HG03565 (cell line): ENCODE measurements around the gene TMEM132A.
"Not testable (repeated sequence)": the region's sequence is repeated elsewhere in the genome, so short reads cannot be mapped to it uniquely, and the experiment has no call there.

Experiments
- ATAC-seq: cut with Tn5 transposase; IDR thresholded peaks from one replicate; pipeline ENCODE4 v1.9.1; 2021; ENCODE audit warnings: mild to moderate bottlenecking, moderate library complexity; ENCODE audit not compliant: unreplicated experiment

Gene TMEM132A

DNA sequence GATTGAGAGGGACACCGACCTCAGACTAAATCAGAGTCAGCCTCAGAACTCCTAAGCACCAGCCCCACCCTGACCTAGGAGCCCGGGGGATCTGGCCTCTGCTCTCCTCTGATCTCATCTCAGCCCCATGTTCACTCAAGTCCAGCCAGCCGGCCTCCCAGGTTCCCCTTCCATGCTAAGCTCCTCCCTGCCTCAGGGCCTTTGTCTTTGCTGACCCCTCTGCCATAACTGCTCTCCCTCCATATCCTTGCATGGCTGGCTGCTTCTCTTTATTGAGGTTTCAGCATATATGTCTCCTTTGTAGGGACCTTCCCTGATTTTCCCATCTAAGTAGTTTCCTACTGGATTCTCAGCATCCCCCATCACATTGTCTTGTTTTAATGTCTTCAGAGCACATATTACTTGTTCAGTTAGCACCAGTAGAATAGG, 28.5 kb downstream of the TMEM132A start:
- ATAC-seq: no peak

DNA sequence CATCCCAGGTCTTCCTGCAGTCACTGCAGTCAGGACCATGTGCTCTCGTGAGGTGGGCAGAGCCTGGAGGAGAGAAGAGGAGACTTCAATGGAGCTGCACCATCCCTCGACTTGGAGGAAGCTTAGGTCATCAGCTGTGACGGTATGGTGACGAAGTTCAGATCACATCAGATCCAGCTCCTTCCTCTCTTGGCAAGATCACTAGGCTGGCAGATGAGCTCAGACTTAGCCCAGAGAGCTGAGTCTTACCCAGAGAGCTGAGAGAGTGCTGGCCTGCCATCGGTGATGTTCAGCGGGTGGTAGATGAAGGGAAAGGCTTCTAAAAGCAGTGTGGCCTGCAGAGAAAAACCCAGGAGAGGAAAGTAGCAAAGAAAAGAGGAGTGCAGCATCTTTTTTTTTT, 29.5 kb downstream of the TMEM132A start:
- no peak for ATAC-seq

DNA sequence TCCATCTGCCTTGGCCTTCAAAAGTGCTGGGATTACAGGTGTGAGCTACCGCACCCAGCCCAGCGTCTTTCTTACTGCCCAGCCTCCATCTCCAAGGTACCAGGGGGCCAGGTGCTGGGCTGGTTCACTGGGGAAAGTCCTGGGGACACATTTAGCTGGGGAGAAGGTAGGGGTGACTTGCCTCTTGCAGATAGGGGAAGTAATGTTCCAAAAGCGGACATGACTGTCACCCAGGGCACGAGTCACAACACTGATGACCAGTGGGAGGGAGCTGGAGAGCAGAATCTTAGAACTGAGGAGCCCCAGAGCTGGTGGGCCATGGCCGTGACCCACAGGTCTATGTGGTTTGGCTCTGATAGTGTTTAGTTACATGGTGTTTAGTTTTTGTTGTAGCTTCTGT, 30.2 kb downstream of the TMEM132A start:
- no peak for ATAC-seq

GRCh38 chr11:60955571-60955970, 31.3 kb downstream of the TMEM132A start:
- ATAC-seq: no peak

GRCh38 chr11:60957188-60957587, 32.9 kb downstream of the TMEM132A start:
- no peak for ATAC-seq

GRCh38 chr11:60959431-60959830, 35.2 kb downstream of the TMEM132A start:
- no peak for ATAC-seq

- no peak for ATAC-seq
Measured at GRCh38 chr11:60960405-60960804, 36.1 kb downstream of the TMEM132A start.

DNA sequence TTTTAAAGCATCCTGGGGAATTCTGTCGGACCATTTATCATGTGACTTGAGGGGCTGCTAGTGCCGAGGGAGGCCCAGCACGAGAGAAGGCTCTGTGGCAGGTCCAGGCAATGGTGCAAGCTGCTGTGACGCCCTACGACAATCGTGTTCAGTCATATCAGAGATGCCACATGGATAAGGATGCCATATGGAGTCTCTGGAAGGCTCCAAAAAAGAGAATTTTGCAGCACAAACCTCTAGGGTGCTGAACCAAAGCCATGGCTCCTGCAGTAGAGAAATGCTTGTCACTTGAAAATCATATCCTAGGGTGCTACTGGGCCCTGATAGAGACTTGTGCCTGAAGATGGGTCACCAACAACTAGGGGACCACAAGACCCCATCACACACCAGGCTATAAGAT, 40.5 kb downstream of the TMEM132A start:
- no peak for ATAC-seq

DNA sequence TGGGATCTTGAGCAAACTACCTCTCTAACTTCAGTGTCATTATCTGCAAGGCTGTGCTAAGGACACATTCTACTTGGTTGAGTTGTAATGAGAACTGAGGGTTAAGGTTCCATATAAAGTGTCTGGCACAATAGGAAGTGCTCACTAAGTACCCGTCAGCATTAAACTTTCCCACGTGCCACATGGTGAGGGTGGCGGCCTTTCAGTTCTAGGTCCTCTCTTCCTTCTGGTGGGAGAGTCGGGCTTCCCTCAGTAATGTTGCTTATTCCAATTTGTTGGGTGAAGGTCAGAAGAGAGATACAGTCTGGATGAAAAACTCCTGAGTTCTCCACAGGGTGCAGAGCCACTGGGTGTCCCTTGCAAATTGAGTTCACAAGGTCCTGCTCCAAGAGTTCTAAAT, 42.6 kb downstream of the TMEM132A start:
- no peak for ATAC-seq

- no peak for ATAC-seq
Measured at GRCh38 chr11:60968223-60968622, 44.0 kb downstream of the TMEM132A start.

DNA sequence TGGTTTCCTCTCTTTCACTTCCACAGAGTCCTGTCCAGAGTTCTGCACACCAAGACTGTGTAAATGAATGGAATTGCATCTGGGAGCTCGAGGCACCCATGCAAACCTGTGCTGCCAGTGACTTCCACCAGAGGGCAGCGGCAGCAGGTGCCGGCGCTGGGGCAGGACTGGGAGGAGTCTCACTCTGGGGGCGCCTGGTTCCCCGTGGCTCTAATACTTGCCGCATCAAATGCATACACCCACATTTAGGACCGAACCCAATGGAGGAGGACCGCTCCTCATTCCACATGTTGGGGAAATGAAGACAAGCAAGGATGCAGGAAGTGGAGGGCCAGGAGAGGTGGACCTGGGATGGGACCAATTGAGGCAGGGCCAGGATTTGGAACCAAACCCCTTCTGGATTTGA, 46.1 kb downstream of the TMEM132A start:
- ATAC-seq: no peak

GRCh38 chr11:60970890-60971289, 46.6 kb downstream of the TMEM132A start:
- no peak for ATAC-seq

DNA sequence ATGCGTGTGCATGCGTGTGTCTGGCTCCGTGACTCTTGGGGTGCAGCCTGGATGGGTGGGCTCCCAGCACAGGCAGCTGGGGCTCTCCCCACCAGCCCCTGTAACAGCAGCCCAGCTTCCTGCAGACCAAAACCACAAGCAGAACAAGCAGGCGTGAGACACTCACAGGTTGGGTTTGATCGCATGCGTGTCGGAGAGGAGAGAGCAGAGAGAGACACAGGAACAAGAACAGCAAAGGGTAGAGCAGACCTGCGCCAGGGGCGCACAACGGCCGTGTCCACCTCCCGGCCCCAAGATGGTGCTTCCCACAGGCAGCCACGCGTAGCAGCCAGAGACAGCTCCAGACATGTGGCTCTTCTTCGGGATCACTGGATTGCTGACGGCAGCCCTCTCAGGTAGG, 47.3 kb downstream of the TMEM132A start, which contains the start of gene CD6:
Gene CD6 (plus strand): TSS at position 161 of the 400 bp plus-strand sequence. CDS start 186 bp downstream, at position 347.
- no peak for ATAC-seq

DNA sequence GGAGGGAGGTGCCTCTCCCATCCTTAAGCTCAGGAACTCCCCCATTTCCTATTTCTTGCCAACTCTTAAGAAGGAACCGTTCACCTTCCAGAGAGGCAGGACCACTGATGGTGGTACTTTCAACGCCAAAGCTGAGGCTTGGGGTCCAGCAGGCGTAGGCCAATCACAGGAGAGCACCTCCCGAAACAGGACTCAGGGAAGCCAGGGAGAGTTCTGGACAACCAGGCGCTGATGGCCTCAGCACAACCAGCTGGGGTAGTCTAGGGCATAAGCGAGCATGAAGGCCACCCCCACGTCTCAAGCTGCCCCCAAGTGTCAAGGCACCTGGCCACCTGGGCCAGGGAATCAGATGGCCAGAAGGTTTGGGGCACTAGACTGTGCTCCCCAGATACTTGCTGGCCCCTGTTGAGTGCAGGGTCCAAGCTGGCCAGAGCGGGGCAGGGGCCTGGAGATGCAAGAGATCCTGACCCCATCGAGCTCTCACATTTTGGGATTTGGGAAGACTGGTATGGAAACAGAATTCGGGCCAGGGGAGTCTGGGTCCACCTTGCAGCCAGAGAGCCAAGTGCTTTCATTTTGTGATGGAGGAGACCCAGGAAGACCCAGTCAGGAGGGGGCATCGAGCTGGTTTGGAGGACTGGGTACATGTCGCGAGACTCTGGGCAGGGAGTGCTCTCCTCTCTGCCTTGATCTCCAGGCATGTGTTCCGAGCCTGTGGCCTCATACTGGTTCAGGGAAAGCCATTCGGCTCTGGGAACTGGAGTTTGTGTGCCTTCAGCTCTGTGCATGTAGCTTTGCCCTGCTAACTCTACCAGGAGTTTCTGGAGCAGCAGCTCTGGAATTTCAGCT, 48.1 kb downstream of the TMEM132A start:
- no peak for ATAC-seq

DNA sequence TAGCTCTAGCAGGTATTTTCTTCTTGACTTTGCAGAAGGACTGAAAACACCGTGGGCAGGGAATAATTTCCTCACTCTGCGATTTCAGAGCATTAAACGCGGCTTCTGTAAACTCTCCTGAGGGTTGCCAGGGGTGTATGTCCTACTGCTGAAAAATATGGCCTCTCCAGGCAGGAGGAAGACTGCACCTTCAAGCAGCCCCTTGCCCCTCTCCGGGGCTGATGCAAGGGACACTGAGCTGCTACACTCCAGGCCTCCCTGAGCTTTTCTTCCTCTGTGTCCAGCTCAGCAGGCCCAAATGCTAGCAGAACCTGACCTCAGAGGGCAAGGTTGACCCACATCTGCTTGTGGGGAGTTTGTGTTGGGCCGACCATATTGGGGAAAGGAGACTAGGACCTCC, 49.4 kb downstream of the TMEM132A start:
- ATAC-seq: no peak

DNA sequence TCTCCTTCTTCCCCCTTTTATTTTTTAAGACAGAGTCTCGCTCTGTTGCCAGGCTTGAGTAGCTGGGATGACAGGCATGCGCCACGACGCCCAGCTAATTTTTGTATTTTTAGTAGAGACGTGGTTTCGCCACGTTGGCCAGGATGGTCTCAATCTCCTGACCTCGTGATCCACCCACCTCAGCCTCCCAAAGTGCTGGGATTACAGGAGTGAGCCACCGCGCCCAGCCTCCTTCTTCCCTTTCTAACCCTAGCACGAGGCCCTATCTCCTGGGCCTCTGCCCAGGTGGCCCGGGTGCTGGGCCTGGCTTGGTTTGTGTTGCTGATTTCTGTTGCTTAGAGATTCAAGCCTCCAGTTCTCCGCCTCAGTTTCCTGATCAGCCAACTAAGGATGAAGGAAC, 50.1 kb downstream of the TMEM132A start:
- ATAC-seq: not testable (repeated sequence)

DNA sequence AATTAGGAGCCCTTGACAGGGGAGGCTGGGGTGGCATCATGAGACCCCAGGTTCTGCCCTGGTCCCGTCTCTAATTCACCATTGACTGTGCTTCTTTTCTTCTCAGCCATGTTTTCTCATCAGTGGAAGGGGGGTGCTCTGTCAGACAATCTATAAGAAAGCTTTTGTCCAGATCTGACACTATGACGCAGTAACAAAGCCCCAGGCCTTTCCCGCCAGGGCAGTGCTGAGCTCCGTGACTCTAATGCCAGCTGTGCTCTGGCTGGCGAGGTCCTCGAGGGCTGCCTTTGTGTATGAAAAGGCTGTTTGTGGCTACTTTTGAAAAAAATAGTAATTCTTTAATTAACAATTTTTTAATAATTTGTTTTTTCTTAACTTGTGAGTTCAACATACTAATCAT, 50.5 kb downstream of the TMEM132A start:
- ATAC-seq: no peak

GRCh38 chr11:60977224-60977623, 53.0 kb downstream of the TMEM132A start:
- no peak for ATAC-seq

DNA sequence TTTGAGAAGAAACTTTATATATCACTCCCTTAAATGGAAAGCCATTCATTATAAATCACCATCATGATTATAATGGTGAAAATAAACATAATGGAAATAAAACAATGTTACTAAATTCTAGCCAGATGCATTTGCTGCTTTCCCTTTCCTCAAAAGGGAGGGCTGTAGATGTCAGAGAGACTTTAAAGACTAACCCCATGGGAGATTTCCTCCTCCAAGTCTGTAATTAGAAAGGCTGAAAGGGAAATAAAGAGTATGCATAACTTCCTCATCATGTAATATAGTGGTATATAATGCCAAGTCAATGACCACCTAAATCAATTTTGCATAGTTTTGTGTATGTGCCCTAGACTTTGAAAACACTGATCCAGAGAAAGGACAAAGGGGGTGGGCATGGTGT, 53.6 kb downstream of the TMEM132A start:
- no peak for ATAC-seq

DNA sequence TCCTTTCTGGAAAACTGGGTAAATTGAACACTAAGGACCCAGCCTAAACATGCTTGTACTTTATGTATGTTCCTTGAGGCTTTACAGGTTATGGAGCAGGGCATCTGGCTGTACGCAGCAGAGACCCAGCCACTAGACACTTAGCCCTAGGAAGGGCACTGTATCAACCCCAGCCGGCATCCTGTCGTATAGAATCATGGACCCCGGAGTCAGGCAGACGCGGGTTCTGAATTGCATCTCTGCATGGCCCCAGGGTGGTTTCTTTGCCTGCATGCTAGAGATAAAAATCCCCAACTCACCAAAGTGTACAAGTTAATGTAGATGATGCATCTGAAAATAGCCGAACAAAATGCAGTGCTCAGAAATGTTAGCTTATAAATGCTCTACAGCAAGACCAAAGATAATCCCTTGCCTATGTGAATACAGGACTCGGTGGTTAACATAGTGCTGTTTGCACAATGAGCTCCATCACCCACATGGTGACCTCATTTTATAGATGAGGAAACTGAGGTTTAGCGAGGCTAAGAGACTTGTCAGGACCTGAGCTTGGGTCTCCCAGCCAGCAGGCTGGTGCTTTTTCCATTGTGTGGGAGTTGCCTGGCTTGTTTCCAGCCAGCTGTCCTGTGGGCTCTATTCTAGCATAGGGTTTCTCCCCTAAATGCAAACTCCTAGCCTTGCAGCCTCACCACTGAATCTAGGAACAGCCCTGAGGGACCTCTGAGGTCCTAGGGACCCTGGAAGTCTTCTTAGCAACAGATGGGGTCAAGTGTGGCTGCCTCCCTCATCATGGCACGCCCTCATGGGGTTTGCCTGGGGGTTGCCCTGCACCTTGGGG, 54.5 kb downstream of the TMEM132A start:
- ATAC-seq: peak; percentile 49

DNA sequence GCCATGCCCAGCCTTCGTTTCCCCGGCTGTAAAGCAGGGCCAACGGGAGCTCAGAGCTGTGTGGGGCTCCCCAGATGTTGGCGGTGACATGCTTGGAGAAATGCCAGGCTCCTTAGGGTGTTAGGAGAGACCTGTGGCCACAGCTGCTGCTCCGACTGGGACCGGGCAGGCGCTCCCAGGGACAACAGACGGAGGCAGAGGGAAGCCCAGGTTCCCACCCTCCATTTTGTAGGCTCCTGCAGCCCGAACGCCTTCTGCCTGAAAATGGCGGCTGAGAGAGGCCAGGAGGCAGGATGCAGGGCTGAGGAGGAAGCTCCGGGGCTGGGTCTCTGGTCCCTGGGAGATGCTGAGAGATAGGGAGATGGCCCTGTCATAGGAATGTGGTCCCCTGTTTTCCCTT, 57.3 kb downstream of the TMEM132A start:
- no peak for ATAC-seq

- ATAC-seq: no peak
Measured at GRCh38 chr11:60982184-60982583, 57.9 kb downstream of the TMEM132A start.
